Measurements from ENCODE around the gene TBC1D4. TPM values are rescaled to one million over a fixed set of nuclear protein-coding genes. Genes with fewer than 3 reads are reported as not detected.

Gene TBC1D4
- total RNA-seq, 1 experiment from 2014 or later: 15.1 TPM

DNA sequence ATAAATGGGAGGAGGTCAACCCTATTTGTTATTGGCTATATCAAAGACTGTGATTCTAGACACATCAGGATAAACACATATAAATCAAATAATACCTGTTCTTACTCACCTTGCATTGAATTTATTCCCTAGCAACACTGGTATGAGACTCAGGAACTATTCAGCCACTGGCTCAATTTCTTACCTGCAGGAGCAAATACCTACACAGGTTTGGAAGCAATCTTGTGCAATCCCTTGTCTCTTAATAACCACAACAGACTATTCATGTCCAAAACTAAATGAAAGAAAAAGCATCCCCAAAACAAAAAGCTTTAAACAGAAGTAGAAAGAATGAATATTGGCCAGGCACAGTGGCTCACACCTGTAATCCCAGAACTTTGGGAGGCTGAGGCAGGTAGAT lies 55.5 kb downstream of the TBC1D4 start:
- TF ChIP-seq CTCF (conservative IDR thresholded peaks at IDR 0.05; ENCODE audit: low read depth, low read length) (no peak), EZH2 (IDR thresholded peaks at IDR 0.05; ENCODE audit: low read length, unreplicated experiment) (no peak), EZH2phosphoT487 (IDR thresholded peaks at IDR 0.05; ENCODE audit: borderline replicate concordance, low read length) (no peak)
- H3K4me2 ChIP-seq (ENCODE audit: low read length): no peak overlapping the region
- no peaks in the 10 kb centered on the region for H3F3A ChIP-seq (ENCODE audit: low read length, unreplicated experiment)
- H3K36me3 ChIP-seq (ENCODE audit: low read depth, low read length): no peaks in the 10 kb centered on the region
- no peaks in the 10 kb centered on the region for H3K27me3 ChIP-seq (ENCODE audit: low read length)
- H3K9ac ChIP-seq (ENCODE audit: low read length): no peak overlapping the region
- H3K4me3 ChIP-seq (ENCODE audit: low read length): no peak overlapping the region
- DNase-seq: no peak
- CTCF ChIA-PET: no interaction called here
- H3K9me3 ChIP-seq (ENCODE audit: low read length): no peaks in the 10 kb centered on the region
- ATAC-seq: no peak
- H3K4me1 ChIP-seq (ENCODE audit: insufficient read depth, low read length): no peaks in the 10 kb centered on the region
- no peak overlapping the region for H2AFZ ChIP-seq (ENCODE audit: low read length)
- POLR2A ChIA-PET (ENCODE audit: unreplicated experiment): no interaction called here
- BruUV-seq (replicated peaks): no TSS peak
- intact Hi-C loops (cut with micrococcal nuclease): no loop called here
- H3K79me2 ChIP-seq (ENCODE audit: low read length): peaks cover 15% of the 10 kb centered on the region
- H3K27ac ChIP-seq (ENCODE audit: low read length): no peak overlapping the region
- no peaks in the 10 kb centered on the region for H4K20me1 ChIP-seq (ENCODE audit: low read length)
- no peaks in the 10 kb centered on the region for H3K9me2 ChIP-seq (replicated peaks; ENCODE audit: low read length)

GRCh38 chr13:75425216-75426009 lies 56.6 kb downstream of the TBC1D4 start:
- H3F3A ChIP-seq (ENCODE audit: low read length, unreplicated experiment): no peaks in the 10 kb centered on the region
- no peaks in the 10 kb centered on the region for H3K27me3 ChIP-seq (ENCODE audit: low read length)
- H4K20me1 ChIP-seq (ENCODE audit: low read length): no peaks in the 10 kb centered on the region
- no peak overlapping the region for H3K27ac ChIP-seq (ENCODE audit: low read length)
- CTCF ChIA-PET: no interaction called here
- H3K4me1 ChIP-seq (ENCODE audit: insufficient read depth, low read length): no peaks in the 10 kb centered on the region
- no peaks in the 10 kb centered on the region for H3K36me3 ChIP-seq (ENCODE audit: low read depth, low read length)
- H3K4me3 ChIP-seq (ENCODE audit: low read length): no peak overlapping the region
- no peak overlapping the region for H3K9ac ChIP-seq (ENCODE audit: low read length)
- no peak overlapping the region for H2AFZ ChIP-seq (ENCODE audit: low read length)
- ATAC-seq (no peak), DNase-seq (no peak)
- POLR2A ChIA-PET (ENCODE audit: unreplicated experiment): no interaction called here
- no peaks in the 10 kb centered on the region for H3K9me3 ChIP-seq (ENCODE audit: low read length)
- no TSS peak for BruUV-seq (replicated peaks)
- intact Hi-C loops (cut with micrococcal nuclease): no loop called here
- no peaks in the 10 kb centered on the region for H3K9me2 ChIP-seq (replicated peaks; ENCODE audit: low read length)
- TF ChIP-seq EZH2phosphoT487 (IDR thresholded peaks at IDR 0.05; ENCODE audit: borderline replicate concordance, low read length): no peak
- no peak for TF ChIP-seq CTCF (conservative IDR thresholded peaks at IDR 0.05; ENCODE audit: low read depth, low read length)
- TF ChIP-seq EZH2 (IDR thresholded peaks at IDR 0.05; ENCODE audit: low read length, unreplicated experiment): no peak
- no peak overlapping the region for H3K4me2 ChIP-seq (ENCODE audit: low read length)
- H3K79me2 ChIP-seq (ENCODE audit: low read length): peaks cover 6% of the 10 kb centered on the region; the same call in 1 of the 2 replicates

GRCh38 chr13:75423946-75424345 lies 58.0 kb downstream of the TBC1D4 start:
- no TSS peak for BruUV-seq (replicated peaks)
- Histone ChIP-seq H3K9me2 (replicated peaks; ENCODE audit: low read length) (no peaks in the 10 kb centered on the region), H4K20me1 (ENCODE audit: low read length) (no peaks in the 10 kb centered on the region), H3K27ac (ENCODE audit: low read length) (no peak overlapping the region), H3K79me2 (ENCODE audit: low read length) (no peaks in the 10 kb centered on the region; the same call in 1 of the 2 replicates), H3F3A (ENCODE audit: low read length, unreplicated experiment) (no peaks in the 10 kb centered on the region), H3K4me2 (ENCODE audit: low read length) (no peak overlapping the region), H3K4me1 (ENCODE audit: insufficient read depth, low read length) (0 out of 2 replicates have a peak, but pooled peaks cover under 1% of the 10 kb centered on the region), H3K36me3 (ENCODE audit: low read depth, low read length) (no peaks in the 10 kb centered on the region), H2AFZ (ENCODE audit: low read length) (no peak overlapping the region), H3K9me3 (ENCODE audit: low read length) (no peaks in the 10 kb centered on the region), H3K4me3 (ENCODE audit: low read length) (no peak overlapping the region), H3K9ac (ENCODE audit: low read length) (no peak overlapping the region), H3K27me3 (ENCODE audit: low read length) (no peaks in the 10 kb centered on the region)
- intact Hi-C loops (cut with micrococcal nuclease): no loop called here
- ChIA-PET CTCF (no interaction called here), POLR2A (ENCODE audit: unreplicated experiment) (no interaction called here)
- ATAC-seq (no peak), DNase-seq (no peak)
- TF ChIP-seq EZH2phosphoT487 (IDR thresholded peaks at IDR 0.05; ENCODE audit: borderline replicate concordance, low read length) (no peak), EZH2 (IDR thresholded peaks at IDR 0.05; ENCODE audit: low read length, unreplicated experiment) (no peak), CTCF (conservative IDR thresholded peaks at IDR 0.05; ENCODE audit: low read depth, low read length) (no peak)
